Ascending aorta (tissue), 2 donors: Measurements from ENCODE around the gene HSPA13. TPM values are rescaled to one million over a fixed set of nuclear protein-coding genes. Genes with fewer than 3 reads are reported as not detected.

Experiments used
- DNase-seq, 2 donors: peaks; one replicate each; pipeline ENCODE4 v3.0.0-alpha.2; 2019; ENCODE audit warnings: low spot score in 2 of 2
- H3K27ac ChIP-seq, 2 donors: fragments of 200-600 bp; sonication (generic); one replicate each; pipeline ENCODE4 v1.5.1; 2016 to 2017; ENCODE audit warnings: mild to moderate bottlenecking in 1 of 2
- H3K27me3 ChIP-seq: fragments of 200-600 bp; sonication (generic); one replicate; pipeline ENCODE4 v1.5.1; 2017
- H3K36me3 ChIP-seq, 2 donors: fragments of 200-600 bp; sonication (generic); one replicate each; pipeline ENCODE4 v1.5.1; 2016
- H3K4me1 ChIP-seq, 2 donors: fragments of 200-600 bp; sonication (generic); one replicate each; pipeline ENCODE4 v1.5.1; 2016 to 2017; ENCODE audit warnings: mild to moderate bottlenecking in 1 of 2
- H3K4me3 ChIP-seq, 2 donors: fragments of 200-600 bp; sonication (generic); one replicate each; pipeline ENCODE4 v1.5.1; 2016 to 2017; ENCODE audit warnings: mild to moderate bottlenecking in 1 of 2
- H3K9me3 ChIP-seq, 2 donors: fragments of 200-600 bp; sonication (generic); one replicate each; pipeline ENCODE4 v1.5.1; 2016
- CTCF ChIP-seq, 3 experiments: fragments of 200-600 bp in 2 of 3; fragments of 450-650 bp in 1 of 3; sonication (generic) in 2 of 3; IDR thresholded peaks; one replicate each; pipeline ENCODE4 v1.5.1; 2016 to 2019; ENCODE audit warnings: antibody characterized with exemption in 3 of 3, mild to moderate bottlenecking in 1 of 3, moderate library complexity in 1 of 3
- intact Hi-C: fragments of 100-400 bp; cut with DNase I; formaldehyde crosslinking; loops from one replicate; pipeline ENCODE4 v1.15.1; 2023
- total RNA-seq: library from RNA; depleted of rRNA; stranded (reverse); fragments of >200 nt; gene quantifications from one replicate; pipeline ENCODE4 v1.1.0, GENCODE V29; 2016

The HSPA13 gene
- total RNA-seq, 1 donor from 2014 or later: 14.8 TPM

- peaks cover 0 to 9% of the 10 kb centered on the region in 2 donors for H3K4me1 ChIP-seq
- H3K4me3 ChIP-seq: peak overlapping the region; percentile 76 to 92
- H3K27ac ChIP-seq: peak overlapping the region; percentile 76 to 87
- DNase-seq: no peak
- intact Hi-C loops: loop anchor here (2.0 to 10.0 kb wide), 2 partner anchors 1346 to 1462 kb away; partner anchors contain the start of gene USP25
- TF ChIP-seq CTCF (IDR thresholded peaks at IDR 0.05): no peak
- no peaks in the 10 kb centered on the region for H3K9me3 ChIP-seq
- H3K36me3 ChIP-seq: peaks cover 7 to 12% of the 10 kb centered on the region in 2 donors
- no peaks in the 10 kb centered on the region for H3K27me3 ChIP-seq
Observed at GRCh38 chr21:14382486-14382834, 486 bp downstream of the HSPA13 start.

- TF ChIP-seq CTCF (IDR thresholded peaks at IDR 0.05): no peak
- Histone ChIP-seq H3K4me1 (peaks cover 0 to 4% of the 10 kb centered on the region in 2 donors), H3K36me3 (peaks cover 36 to 61% of the 10 kb centered on the region in 2 donors), H3K9me3 (no peaks in the 10 kb centered on the region), H3K4me3 (no peak overlapping the region), H3K27ac (no peak overlapping the region), H3K27me3 (no peaks in the 10 kb centered on the region)
- DNase-seq: no peak
- intact Hi-C loops: no loop called here
Observed at GRCh38 chr21:14376854-14377253, 6.1 kb downstream of the HSPA13 start.

GRCh38 chr21:14366998-14367397 lies 15.9 kb downstream of the HSPA13 start:
- Histone ChIP-seq H3K36me3 (peaks cover 0 to 4% of the 10 kb centered on the region in 2 donors), H3K27me3 (no peaks in the 10 kb centered on the region), H3K27ac (no peak overlapping the region), H3K4me1 (no peaks in the 10 kb centered on the region), H3K4me3 (no peak overlapping the region), H3K9me3 (no peaks in the 10 kb centered on the region)
- DNase-seq: no peak
- intact Hi-C loops: no loop called here
- TF ChIP-seq CTCF (IDR thresholded peaks at IDR 0.05): no peak

- TF ChIP-seq CTCF (IDR thresholded peaks at IDR 0.05): no peak
- Histone ChIP-seq H3K4me1 (no peaks in the 10 kb centered on the region), H3K36me3 (no peaks in the 10 kb centered on the region), H3K4me3 (no peak overlapping the region), H3K9me3 (no peaks in the 10 kb centered on the region), H3K27me3 (no peaks in the 10 kb centered on the region), H3K27ac (no peak overlapping the region)
- DNase-seq: no peak
- intact Hi-C loops: no loop called here
Observed at GRCh38 chr21:14361958-14362357, 21.0 kb downstream of the HSPA13 start.

GRCh38 chr21:14358775-14359174 lies 24.2 kb downstream of the HSPA13 start:
- intact Hi-C loops: no loop called here
- H3K27ac ChIP-seq: no peak overlapping the region

More at GRCh38 chr21:14358775-14359174, 24.2 kb downstream of the HSPA13 start:
- no peak for DNase-seq
- Histone ChIP-seq H3K36me3 (no peaks in the 10 kb centered on the region), H3K9me3 (no peaks in the 10 kb centered on the region), H3K27me3 (no peaks in the 10 kb centered on the region), H3K4me3 (no peak overlapping the region), H3K4me1 (no peaks in the 10 kb centered on the region)
- no peak for TF ChIP-seq CTCF (IDR thresholded peaks at IDR 0.05)
